Measurements from ENCODE around the gene KASH5. TPM values are rescaled to one million over a fixed set of nuclear protein-coding genes. Genes with fewer than 3 reads are reported as not detected.

The KASH5 gene
- total RNA-seq (2021) (0.14 to 0.42 TPM in 2 of 3 replicates, not detected in the other), Bru-seq, nascent RNA (percentile 11 among the genes with signal in this experiment)
- long read RNA-seq, experiment 1, partial matches to known transcripts, result 0 of 1 reads
- long read RNA-seq, experiment 1, other reads (novel, unspliced or antisense), result 1 of 1 reads
- long read RNA-seq, experiment 2, result 0 reads
- long read RNA-seq, experiment 3, partial matches to known transcripts, result 1 of 1 reads
- long read RNA-seq, experiment 3, other reads (novel, unspliced or antisense), result 0 of 1 reads

GRCh38 chr19:49387936-49388372, at the start of gene KASH5:
KASH5 (plus strand) TSS chr19:49388249; CDS start chr19:49390884, 2,635 bp downstream.
- H3K27ac Mint-ChIP-seq, result no peak within 1 kb of the TSS
- no peaks in the 10 kb centered on the region for H3K36me3 Mint-ChIP-seq
- TF ChIP-seq ZSCAN18 (CRISPR knock-in tag; IDR thresholded peaks at IDR 0.05) (no peak), NR1H2 (CRISPR knock-in tag; IDR thresholded peaks at IDR 0.05) (no peak), MXD4 (CRISPR knock-in tag; IDR thresholded peaks at IDR 0.05; ENCODE audit: borderline replicate concordance) (no peak), USF2 (CRISPR knock-in tag; IDR thresholded peaks at IDR 0.05) (no peak), CDX4 (CRISPR knock-in tag; IDR thresholded peaks at IDR 0.05; ENCODE audit: borderline replicate concordance) (no peak), GRHL2 (CRISPR knock-in tag; IDR thresholded peaks at IDR 0.05; ENCODE audit: insufficient replicate concordance, severe bottlenecking) (no peak), RORB (CRISPR knock-in tag; IDR thresholded peaks at IDR 0.05) (no peak), ZNF416 (CRISPR knock-in tag; IDR thresholded peaks at IDR 0.05) (no peak), ZNF423 (CRISPR knock-in tag; IDR thresholded peaks at IDR 0.05) (no peak), MYBL2 (CRISPR knock-in tag; IDR thresholded peaks at IDR 0.05) (no peak), AFF4 (CRISPR knock-in tag; IDR thresholded peaks at IDR 0.05; ENCODE audit: borderline replicate concordance) (no peak), ATF3 (CRISPR knock-in tag; conservative IDR thresholded peaks at IDR 0.05) (no peak), E2F5 (CRISPR knock-in tag; IDR thresholded peaks at IDR 0.05) (no peak), CBFB (CRISPR knock-in tag; IDR thresholded peaks at IDR 0.05; ENCODE audit: low read depth) (no peak), ESRRA (CRISPR knock-in tag; IDR thresholded peaks at IDR 0.05; ENCODE audit: borderline replicate concordance) (no peak), GABPB1 (CRISPR knock-in tag; IDR thresholded peaks at IDR 0.05) (no peak), ZNF281 (CRISPR knock-in tag; IDR thresholded peaks at IDR 0.05) (no peak)
- peaks cover 6% of the 10 kb centered on the region for H3K4me1 Mint-ChIP-seq
- POLR2A ChIA-PET, result interaction anchor here (0.6 kb wide), 1 partner anchor 32 kb away, joined by 3 read pairs; no protein-coding TSS in a partner anchor
- no peak for ATAC-seq
- H3K27me3 Mint-ChIP-seq (ENCODE audit: low read depth), result peaks cover 16% of the 10 kb centered on the region
- peaks cover 5% of the 10 kb centered on the region for H3K9me3 Mint-ChIP-seq
- no peak for DNase-seq (ENCODE audit: low spot score)
- CTCF ChIA-PET, result interaction anchor here (0.7 to 5.3 kb wide), 2 partner anchors 31 to 60 kb away, joined by 4 to 120 read pairs; partner anchors contain the start of gene PTH2
- no peak within 1 kb of the TSS for H3K4me3 Mint-ChIP-seq
